Measurements from ENCODE around the gene ACTN1. TPM values are rescaled to one million over a fixed set of nuclear protein-coding genes. Genes with fewer than 3 reads are reported as not detected.

The ACTN1 gene
- total and polyA plus RNA-seq, 2 experiments from 2014 or later, result 121 to 280 TPM

GRCh38 chr14:68873376-68873775 lies 105.7 kb downstream of the ACTN1 start:
- Histone ChIP-seq H3F3A (replicated peaks; ENCODE audit: low read depth) (no peaks in the 10 kb centered on the region), H4K20me1 (replicated peaks; ENCODE audit: insufficient read depth) (no peaks in the 10 kb centered on the region), H3K4me1 (ENCODE audit: insufficient read depth) (no peaks in the 10 kb centered on the region), H3K9me2 (ENCODE audit: insufficient read depth) (no peaks in the 10 kb centered on the region), H2AFZ (no peak overlapping the region), H3K4me2 (no peak overlapping the region), H3K4me3 (no peak overlapping the region), H3K27me3 (ENCODE audit: insufficient read depth) (no peaks in the 10 kb centered on the region), H3K79me2 (replicated peaks; ENCODE audit: insufficient read depth) (no peaks in the 10 kb centered on the region), H3K36me3 (ENCODE audit: insufficient read depth) (peaks cover 35% of the 10 kb centered on the region), H3K27ac (ENCODE audit: low read depth) (no peak overlapping the region)
- no peaks in the 10 kb centered on the region for H3K4me1 Mint-ChIP-seq
- ATAC-seq, result no peak
- H3K4me3 Mint-ChIP-seq, result no peak overlapping the region
- 0 out of 3 replicates have a peak, but pooled peaks cover 2% of the 10 kb centered on the region for H3K9me3 Mint-ChIP-seq
- peaks cover 12% of the 10 kb centered on the region for H3K27me3 Mint-ChIP-seq (ENCODE audit: insufficient read depth, low read depth, poor library complexity)
- DNase-seq (ENCODE audit: low spot score), result no peak
- TF ChIP-seq POLR2AphosphoS5 (IDR thresholded peaks at IDR 0.05; ENCODE audit: low read depth) (no peak), ETS1 (IDR thresholded peaks at IDR 0.05) (no peak), ZNF114 (CRISPR knock-in tag; IDR thresholded peaks at IDR 0.05) (no peak), ZNF331 (CRISPR knock-in tag; IDR thresholded peaks at IDR 0.05; ENCODE audit: low read depth) (no peak), EZH2 (IDR thresholded peaks at IDR 0.05; ENCODE audit: low read depth, unreplicated experiment) (no peak), STAT1 (IDR thresholded peaks at IDR 0.05; ENCODE audit: unreplicated experiment) (no peak), EZH2phosphoT487 (IDR thresholded peaks at IDR 0.05; ENCODE audit: unreplicated experiment) (no peak), CREB1 (CRISPR knock-in tag; IDR thresholded peaks at IDR 0.05; ENCODE audit: low read depth) (no peak), NANOG (IDR thresholded peaks at IDR 0.05; ENCODE audit: borderline replicate concordance) (no peak)
- TF ChIP-seq, protein P1, sequence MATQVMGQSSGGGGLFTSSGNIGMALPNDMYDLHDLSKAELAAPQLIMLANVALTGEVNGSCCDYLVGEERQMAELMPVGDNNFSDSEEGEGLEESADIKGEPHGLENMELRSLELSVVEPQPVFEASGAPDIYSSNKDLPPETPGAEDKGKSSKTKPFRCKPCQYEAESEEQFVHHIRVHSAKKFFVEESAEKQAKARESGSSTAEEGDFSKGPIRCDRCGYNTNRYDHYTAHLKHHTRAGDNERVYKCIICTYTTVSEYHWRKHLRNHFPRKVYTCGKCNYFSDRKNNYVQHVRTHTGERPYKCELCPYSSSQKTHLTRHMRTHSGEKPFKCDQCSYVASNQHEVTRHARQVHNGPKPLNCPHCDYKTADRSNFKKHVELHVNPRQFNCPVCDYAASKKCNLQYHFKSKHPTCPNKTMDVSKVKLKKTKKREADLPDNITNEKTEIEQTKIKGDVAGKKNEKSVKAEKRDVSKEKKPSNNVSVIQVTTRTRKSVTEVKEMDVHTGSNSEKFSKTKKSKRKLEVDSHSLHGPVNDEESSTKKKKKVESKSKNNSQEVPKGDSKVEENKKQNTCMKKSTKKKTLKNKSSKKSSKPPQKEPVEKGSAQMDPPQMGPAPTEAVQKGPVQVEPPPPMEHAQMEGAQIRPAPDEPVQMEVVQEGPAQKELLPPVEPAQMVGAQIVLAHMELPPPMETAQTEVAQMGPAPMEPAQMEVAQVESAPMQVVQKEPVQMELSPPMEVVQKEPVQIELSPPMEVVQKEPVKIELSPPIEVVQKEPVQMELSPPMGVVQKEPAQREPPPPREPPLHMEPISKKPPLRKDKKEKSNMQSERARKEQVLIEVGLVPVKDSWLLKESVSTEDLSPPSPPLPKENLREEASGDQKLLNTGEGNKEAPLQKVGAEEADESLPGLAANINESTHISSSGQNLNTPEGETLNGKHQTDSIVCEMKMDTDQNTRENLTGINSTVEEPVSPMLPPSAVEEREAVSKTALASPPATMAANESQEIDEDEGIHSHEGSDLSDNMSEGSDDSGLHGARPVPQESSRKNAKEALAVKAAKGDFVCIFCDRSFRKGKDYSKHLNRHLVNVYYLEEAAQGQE (IDR thresholded peaks at IDR 0.05; ENCODE audit: unreplicated experiment), result no peak
- TF ChIP-seq, protein P2, sequence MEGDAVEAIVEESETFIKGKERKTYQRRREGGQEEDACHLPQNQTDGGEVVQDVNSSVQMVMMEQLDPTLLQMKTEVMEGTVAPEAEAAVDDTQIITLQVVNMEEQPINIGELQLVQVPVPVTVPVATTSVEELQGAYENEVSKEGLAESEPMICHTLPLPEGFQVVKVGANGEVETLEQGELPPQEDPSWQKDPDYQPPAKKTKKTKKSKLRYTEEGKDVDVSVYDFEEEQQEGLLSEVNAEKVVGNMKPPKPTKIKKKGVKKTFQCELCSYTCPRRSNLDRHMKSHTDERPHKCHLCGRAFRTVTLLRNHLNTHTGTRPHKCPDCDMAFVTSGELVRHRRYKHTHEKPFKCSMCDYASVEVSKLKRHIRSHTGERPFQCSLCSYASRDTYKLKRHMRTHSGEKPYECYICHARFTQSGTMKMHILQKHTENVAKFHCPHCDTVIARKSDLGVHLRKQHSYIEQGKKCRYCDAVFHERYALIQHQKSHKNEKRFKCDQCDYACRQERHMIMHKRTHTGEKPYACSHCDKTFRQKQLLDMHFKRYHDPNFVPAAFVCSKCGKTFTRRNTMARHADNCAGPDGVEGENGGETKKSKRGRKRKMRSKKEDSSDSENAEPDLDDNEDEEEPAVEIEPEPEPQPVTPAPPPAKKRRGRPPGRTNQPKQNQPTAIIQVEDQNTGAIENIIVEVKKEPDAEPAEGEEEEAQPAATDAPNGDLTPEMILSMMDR (conservative IDR thresholded peaks at IDR 0.05; ENCODE audit: low read depth in 2 of 2), result no peak
- peaks cover 74% of the 10 kb centered on the region for H3K36me3 Mint-ChIP-seq (ENCODE audit: low read depth)
- H3K27ac Mint-ChIP-seq, result no peak overlapping the region
